Fibroblast of upper back skin (primary cell): ENCODE results near the gene PCDHGA1.

Experiments
- DNase-seq: peaks from one replicate; pipeline ENCODE4 v3.0.0-alpha.2; 2013

PCDHGA1 gene

DNA sequence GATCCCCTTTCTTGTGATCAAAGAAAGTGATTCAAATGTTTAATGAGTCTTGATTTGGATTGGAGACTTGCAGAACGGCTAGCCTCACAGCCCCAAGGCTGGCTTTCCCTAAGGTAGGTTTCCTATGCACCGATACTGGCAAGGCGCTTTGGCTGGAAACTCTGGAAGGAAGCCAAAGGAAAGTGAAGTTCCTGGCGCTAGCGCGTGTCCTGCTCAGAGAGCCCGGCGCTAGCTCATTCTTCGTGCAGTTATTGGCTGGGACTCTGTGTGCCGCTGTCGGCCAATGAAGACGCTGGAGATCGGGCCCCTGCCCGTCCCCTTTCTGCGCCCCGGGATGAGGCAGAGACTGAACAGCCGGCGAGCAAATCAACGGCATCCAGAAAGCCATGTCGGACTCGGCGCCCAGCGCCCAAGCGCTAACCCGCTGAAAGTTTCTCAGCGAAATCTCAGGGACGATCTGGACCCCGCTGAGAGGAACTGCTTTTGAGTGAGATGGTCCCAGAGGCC lies 145.4 kb downstream of the PCDHGA1 start, which contains the start of gene PCDHGC3:
Gene PCDHGC3, plus strand, starts transcription at position 342 of the 507 bp plus-strand sequence. Its CDS starts 151 bp downstream, at position 493.
- DNase-seq = peak; percentile 97

DNA sequence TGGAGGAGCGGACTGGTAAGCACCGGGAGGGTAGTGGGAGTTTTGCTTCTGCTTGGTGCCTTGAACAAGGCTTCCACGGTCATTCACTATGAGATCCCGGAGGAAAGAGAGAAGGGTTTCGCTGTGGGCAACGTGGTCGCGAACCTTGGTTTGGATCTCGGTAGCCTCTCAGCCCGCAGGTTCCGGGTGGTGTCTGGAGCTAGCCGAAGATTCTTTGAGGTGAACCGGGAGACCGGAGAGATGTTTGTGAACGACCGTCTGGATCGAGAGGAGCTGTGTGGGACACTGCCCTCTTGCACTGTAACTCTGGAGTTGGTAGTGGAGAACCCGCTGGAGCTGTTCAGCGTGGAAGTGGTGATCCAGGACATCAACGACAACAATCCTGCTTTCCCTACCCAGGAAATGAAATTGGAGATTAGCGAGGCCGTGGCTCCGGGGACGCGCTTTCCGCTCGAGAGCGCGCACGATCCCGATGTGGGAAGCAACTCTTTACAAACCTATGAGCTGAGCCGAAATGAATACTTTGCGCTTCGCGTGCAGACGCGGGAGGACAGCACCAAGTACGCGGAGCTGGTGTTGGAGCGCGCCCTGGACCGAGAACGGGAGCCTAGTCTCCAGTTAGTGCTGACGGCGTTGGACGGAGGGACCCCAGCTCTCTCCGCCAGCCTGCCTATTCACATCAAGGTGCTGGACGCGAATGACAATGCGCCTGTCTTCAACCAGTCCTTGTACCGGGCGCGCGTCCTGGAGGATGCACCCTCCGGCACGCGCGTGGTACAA lies 146.0 kb downstream of the PCDHGA1 start:
- DNase-seq = peak; percentile 78

DNA sequence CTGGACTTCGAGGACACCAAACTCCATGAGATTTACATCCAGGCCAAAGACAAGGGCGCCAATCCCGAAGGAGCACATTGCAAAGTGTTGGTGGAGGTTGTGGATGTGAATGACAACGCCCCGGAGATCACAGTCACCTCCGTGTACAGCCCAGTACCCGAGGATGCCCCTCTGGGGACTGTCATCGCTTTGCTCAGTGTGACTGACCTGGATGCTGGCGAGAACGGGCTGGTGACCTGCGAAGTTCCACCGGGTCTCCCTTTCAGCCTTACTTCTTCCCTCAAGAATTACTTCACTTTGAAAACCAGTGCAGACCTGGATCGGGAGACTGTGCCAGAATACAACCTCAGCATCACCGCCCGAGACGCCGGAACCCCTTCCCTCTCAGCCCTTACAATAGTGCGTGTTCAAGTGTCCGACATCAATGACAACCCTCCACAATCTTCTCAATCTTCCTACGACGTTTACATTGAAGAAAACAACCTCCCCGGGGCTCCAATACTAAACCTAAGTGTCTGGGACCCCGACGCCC lies 146.8 kb downstream of the PCDHGA1 start:
- DNase-seq = no peak

DNA sequence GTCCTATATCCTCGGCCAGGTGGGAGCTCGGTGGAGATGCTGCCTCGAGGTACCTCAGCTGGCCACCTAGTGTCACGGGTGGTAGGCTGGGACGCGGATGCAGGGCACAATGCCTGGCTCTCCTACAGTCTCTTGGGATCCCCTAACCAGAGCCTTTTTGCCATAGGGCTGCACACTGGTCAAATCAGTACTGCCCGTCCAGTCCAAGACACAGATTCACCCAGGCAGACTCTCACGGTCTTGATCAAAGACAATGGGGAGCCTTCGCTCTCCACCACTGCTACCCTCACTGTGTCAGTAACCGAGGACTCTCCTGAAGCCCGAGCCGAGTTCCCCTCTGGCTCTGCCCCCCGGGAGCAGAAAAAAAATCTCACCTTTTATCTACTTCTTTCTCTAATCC lies 147.5 kb downstream of the PCDHGA1 start:
- no peak for DNase-seq

DNA sequence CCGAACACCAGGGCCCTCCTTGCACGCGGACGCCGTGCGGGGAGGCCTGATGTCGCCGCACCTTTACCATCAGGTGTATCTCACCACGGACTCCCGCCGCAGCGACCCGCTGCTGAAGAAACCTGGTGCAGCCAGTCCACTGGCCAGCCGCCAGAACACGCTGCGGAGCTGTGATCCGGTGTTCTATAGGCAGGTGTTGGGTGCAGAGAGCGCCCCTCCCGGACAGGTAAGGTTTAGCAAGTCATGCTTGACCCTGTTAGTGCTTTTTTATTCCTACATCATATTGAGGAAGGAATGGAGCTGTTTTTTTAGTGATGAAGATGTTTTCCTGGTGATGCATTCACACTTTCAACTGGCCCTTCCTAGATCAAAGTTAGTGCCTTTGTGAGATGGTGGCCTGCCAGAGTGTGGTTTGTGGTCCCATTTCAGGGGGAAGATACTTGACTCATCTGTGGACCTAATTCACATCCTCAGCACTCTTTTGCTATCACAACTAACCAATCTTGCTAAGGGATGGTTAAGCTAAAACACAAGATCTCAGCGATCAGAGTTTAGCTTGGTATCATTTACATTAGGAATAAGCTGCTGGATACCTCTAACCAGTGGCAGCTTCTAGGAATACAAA lies 148.1 kb downstream of the PCDHGA1 start:
- DNase-seq = peak; percentile 60

DNA sequence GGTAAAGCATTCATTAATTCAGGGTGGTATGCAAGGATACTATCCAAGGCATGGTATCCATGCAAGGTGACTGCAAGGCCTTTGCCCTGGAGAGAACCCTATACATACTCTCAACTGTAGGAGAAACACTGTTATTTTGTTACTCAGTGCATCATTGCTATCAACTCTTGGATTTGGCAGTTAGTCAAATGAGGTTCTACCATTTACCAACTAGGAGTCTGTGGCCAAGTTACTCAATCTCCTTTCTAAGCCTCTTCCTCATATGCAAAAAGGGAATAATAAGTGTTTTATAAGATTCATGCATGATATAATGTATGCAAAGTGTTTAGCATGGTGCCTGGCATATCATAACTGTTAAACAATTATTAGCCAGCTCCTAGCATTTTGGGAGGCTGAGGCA lies 149.5 kb downstream of the PCDHGA1 start:
- peak; percentile 36 for DNase-seq

DNA sequence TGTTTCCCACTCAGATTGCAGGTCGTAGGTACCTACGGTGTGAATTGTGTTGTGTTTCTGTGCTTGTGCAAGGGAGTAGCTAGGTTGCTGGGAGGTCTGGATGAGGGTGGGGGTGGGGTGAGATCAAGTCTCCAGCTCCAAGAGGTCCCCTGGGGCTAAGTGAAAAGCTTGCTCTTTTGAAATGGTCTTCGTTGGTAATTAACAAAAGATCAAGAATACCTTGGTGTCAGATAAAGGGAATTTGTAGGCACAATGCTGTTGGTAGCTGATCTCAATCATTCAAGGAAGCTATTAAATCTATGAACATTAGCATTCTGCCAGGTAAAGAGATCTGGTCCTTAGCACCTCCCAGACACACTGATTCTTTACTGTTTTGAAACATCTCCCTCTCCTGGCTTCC lies 153.6 kb downstream of the PCDHGA1 start:
- no peak for DNase-seq

DNA sequence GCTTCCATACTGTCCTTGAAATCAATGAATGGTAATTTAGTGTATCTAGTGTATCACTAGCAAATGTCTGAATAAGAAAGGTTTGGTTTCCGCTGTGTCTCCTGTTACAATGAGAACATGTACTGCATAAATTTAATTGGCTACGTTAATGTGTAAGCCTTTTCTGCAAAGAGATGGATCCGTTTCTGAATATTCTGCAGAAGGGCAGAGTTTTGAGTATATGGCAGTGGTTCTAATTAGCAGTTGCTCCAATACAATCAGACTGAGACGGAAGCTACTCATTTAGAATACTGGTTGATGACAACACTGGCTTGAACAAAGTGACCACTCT lies 154.0 kb downstream of the PCDHGA1 start:
- no peak for DNase-seq

DNA sequence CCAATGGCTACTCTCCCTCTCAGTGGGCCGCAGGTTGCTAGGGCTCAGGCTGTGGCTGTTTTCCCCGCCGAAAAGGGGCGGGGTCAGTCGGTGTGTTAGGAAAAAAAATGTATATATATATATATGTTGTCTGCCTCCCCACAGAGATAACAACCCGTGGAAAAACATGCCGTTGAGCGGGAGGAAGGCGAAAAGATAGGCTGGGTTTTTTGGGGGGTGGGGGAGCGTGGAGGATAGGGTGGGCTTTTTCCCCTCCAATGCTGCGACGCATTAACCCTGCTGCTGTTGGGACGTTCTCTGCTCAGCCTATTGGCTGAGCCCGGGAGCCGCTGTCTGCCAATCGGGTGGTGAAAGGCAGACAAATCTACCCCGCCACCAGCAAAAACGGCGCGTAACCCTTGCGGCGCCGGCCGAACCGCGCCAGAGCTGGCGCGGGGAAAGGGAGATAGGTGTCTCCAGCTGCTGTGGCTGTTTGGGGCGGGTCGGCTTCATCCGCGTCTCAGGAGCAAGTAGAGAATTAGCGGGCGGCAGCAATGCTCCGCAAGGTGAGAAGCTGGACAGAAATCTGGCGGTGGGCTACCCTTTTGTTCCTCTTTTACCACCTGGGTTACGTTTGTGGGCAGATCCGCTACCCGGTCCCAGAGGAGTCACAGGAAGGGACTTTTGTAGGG lies 154.5 kb downstream of the PCDHGA1 start, which contains the start of gene PCDHGC4:
Gene PCDHGC4, plus strand, starts transcription at position 390 of the 671 bp plus-strand sequence. Its CDS starts 144 bp downstream, at position 534.
- DNase-seq = no peak

DNA sequence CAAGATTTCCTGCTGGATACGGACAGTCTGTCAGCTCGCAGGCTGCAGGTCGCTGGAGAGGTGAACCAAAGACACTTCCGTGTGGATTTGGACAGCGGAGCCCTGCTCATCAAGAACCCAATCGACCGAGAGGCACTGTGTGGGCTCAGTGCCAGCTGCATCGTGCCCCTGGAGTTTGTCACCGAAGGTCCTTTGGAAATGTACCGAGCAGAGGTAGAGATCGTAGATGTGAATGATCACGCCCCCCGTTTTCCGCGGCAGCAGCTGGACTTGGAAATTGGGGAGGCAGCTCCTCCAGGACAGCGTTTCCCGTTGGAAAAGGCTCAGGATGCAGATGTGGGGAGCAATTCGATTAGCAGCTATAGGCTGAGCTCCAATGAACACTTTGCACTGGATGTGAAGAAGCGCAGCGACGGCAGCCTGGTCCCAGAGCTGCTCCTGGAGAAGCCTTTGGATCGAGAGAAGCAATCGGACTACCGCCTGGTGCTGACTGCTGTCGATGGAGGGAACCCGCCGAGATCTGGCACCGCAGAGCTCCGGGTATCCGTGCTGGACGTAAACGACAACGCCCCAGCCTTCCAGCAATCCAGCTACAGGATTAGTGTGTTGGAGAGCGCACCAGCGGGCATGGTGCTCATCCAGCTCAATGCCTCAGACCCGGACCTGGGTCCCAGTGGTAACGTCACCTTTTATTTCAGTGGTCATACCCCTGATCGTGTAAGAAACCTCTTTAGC lies 155.2 kb downstream of the PCDHGA1 start:
- DNase-seq = no peak

DNA sequence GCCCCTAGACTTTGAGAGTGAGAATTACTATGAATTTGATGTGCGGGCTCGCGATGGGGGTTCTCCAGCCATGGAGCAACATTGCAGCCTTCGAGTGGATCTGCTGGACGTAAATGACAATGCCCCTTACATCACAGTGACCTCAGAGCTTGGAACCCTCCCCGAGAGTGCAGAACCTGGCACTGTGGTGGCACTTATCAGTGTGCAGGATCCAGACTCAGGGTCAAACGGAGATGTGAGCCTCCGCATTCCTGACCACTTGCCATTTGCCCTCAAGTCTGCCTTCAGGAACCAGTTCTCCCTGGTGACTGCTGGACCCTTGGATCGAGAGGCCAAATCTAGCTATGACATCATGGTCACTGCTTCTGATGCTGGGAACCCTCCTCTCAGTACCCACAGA lies 155.8 kb downstream of the PCDHGA1 start:
- DNase-seq = no peak

DNA sequence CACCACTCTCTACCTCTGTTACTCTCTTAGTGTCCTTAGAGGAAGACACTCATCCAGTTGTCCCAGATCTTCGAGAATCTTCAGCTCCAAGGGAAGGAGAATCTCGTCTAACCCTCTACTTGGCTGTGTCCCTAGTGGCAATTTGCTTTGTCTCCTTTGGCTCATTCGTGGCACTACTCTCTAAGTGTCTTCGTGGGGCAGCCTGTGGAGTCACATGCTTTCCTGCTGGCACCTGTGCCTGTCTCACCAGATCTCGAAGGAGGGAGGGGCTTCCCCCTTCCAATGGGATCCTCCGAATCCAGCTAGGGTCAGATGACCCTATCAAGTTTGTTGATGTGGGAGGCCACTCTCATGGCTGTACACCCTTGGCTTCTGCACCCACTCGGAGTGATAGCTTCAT lies 156.8 kb downstream of the PCDHGA1 start:
- no peak for DNase-seq

DNA sequence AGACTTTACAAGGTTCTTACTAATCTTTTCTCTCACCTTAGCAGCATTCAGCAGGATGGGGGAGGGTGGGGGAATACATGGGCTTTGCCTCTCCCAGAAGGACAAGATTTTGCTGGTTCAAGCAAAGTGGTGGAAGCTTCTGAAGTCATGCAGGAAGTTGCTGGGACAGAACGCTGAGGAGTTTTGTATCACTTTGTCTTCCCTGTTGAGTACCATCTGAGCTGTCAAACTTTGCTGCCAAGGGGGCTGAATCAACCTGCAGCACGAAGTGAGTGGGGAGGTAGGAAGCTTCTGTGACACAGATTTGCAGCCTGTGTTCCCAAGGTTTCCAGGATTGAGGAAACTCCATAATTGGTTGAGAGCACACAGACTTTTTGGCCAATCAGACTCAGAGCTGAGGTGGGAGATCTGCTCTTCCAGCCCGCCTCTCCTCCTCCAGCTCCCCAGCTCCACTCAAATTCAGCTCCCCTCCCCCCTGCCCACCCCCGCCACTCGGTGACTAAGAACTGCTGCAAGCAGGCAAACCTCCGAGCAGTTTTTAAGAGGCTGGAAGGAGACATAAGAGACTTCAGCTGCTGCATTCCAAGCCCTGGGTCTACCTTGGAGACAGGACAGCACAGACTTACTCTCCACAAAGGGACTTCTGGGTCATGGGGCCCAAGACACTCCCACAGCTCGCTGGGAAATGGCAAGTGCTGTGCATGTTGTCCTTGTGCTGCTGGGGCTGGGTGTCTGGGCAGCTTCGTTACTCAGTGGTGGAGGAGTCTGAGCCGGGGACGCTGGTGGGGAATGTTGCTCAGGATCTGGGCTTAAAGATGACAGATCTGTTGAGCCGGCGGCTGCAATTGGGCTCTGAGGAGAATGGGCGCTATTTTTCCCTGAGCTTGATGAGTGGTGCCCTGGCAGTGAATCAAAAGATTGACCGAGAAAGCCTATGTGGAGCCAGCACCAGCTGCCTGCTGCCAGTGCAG lies 158.6 kb downstream of the PCDHGA1 start, which contains the start of gene PCDHGC5:
Gene PCDHGC5, plus strand, starts transcription at position 491 of the 971 bp plus-strand sequence. Its CDS starts 160 bp downstream, at position 651.
- DNase-seq = peak; percentile 87

DNA sequence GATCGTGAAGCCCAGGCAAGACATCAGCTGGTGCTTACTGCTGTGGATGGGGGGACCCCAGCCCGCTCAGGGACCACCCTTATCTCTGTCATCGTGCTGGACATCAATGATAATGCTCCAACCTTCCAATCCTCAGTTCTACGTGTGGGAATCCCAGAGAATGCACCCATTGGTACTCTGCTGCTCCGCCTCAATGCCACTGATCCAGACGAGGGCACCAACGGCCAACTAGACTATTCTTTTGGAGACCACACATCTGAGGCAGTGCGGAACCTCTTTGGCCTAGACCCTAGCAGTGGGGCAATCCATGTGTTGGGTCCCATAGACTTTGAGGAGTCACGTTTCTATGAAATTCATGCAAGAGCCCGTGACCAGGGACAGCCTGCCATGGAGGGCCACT lies 159.5 kb downstream of the PCDHGA1 start:
- DNase-seq = no peak

DNA sequence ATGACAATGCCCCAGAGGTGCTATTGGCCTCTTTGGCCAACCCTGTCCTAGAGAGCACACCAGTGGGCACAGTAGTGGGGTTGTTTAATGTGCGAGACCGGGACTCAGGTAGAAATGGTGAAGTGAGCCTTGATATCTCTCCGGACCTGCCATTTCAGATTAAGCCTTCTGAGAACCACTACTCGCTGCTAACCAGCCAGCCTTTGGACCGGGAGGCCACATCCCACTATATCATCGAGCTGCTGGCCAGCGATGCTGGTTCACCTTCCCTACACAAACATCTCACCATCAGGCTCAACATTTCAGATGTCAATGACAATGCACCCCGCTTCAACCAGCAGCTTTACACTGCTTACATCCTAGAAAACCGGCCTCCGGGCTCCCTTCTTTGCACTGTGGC lies 160.0 kb downstream of the PCDHGA1 start:
- no peak for DNase-seq

DNA sequence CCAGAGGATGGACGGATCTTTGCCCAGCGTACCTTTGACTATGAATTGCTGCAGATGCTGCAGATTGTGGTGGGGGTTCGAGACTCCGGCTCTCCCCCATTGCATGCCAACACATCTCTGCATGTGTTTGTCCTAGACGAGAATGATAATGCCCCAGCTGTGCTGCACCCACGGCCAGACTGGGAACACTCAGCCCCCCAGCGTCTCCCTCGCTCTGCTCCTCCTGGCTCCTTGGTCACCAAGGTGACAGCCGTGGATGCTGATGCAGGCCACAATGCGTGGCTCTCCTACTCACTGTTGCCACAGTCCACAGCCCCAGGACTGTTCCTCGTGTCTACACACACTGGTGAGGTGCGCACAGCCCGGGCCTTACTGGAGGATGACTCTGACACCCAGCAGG lies 160.5 kb downstream of the PCDHGA1 start:
- DNase-seq = no peak

DNA sequence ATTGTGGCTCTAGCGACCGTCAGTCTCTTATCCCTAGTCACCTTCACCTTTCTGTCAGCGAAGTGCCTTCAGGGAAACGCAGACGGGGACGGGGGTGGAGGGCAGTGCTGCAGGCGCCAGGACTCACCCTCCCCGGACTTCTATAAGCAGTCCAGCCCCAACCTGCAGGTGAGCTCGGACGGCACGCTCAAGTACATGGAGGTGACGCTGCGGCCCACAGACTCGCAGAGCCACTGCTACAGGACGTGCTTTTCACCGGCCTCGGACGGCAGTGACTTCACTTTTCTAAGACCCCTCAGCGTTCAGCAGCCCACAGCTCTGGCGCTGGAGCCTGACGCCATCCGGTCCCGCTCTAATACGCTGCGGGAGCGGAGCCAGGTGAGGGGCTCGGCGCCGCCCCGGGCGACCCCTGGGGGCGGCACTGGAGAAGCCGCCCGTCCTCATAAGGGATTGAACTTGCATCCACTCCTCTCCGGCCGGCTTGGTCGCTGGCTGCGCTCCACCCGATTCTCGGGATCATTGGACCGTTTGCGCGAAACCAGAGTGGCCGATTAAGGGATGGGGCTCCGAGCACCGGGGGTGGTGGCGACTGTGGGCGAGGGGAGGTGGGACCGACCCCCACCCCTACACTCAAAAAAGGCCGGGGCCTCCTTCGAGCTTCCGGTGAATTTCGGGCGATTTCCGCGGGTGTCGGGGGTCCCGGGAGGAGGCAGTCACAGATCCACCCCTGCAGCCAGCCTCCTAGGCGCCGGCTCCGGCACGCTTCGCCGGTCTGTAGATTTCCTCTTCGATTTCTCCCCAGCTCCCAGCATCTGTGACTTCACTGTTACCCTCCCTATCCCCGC lies 161.2 kb downstream of the PCDHGA1 start:
- DNase-seq = no peak

DNA sequence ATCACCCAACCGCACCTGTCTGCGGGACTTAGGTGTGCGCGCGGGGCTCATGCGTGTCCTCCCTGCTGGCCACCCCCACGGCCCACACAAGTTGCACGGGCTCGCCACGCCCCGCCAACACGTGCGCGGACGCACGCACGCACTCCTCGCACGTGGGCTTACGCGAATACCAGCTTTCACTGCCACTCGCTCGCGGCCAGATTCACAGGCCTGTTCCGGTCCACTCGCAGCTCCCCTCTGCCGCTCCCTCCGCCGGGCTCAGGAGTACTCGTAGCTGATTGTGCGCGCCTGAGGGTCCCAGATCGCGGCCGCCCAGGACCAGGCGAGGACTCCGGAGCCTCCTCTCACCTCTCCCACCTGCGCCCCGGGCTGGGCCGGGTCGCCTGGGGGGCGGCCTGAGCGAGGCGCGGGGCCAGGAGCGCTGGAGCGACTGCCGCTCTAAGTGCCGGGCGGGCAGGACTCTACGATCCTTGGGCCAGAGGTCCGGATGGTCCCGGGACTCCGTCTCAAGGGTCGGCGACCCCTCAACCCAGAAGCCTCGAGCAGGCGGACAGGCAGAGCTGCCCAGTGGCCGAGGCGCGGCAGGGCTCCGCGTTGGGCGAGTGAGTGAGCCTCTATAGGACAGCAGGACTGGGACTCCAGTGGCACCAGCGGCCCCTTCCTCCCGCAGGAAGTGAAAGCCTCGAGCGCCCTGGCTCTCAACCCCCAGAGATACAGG lies 162.0 kb downstream of the PCDHGA1 start:
- DNase-seq = no peak
